Fibroblast of peridontal ligament (primary cell): ENCODE results near the gene TPGS2.
"Not testable (repeated sequence)": the region's sequence is repeated elsewhere in the genome, so short reads cannot be mapped to it uniquely, and the experiment has no call there.

ENCODE experiments used
- DNase-seq: peaks from one replicate; pipeline ENCODE4 v3.0.0-alpha.2; 2010; ENCODE audit errors: extremely low read depth

The TPGS2 gene

GRCh38 chr18:36821681-36822080, 7.1 kb downstream of the TPGS2 start:
- DNase-seq, result no peak

GRCh38 chr18:36819621-36820020, 9.2 kb downstream of the TPGS2 start:
- DNase-seq, result no peak

GRCh38 chr18:36818652-36819051, 10.2 kb downstream of the TPGS2 start:
- DNase-seq, result no peak

- no peak for DNase-seq
Observed at GRCh38 chr18:36817039-36817438, 11.8 kb downstream of the TPGS2 start.

GRCh38 chr18:36816096-36816495, 12.7 kb downstream of the TPGS2 start:
- not testable (repeated sequence) for DNase-seq

GRCh38 chr18:36814994-36815393, 13.8 kb downstream of the TPGS2 start:
- no peak for DNase-seq

- DNase-seq, result no peak
Observed at GRCh38 chr18:36813824-36814223, 15.0 kb downstream of the TPGS2 start.

- no peak for DNase-seq
Observed at GRCh38 chr18:36813101-36813775, 15.6 kb downstream of the TPGS2 start.

GRCh38 chr18:36812678-36813077, 16.1 kb downstream of the TPGS2 start:
- DNase-seq, result peak; percentile 23

- DNase-seq, result peak; percentile 18
Observed at GRCh38 chr18:36811955-36812354, 16.8 kb downstream of the TPGS2 start.

GRCh38 chr18:36811430-36811829, 17.4 kb downstream of the TPGS2 start:
- peak; percentile 76 for DNase-seq

GRCh38 chr18:36809590-36810381, 19.0 kb downstream of the TPGS2 start:
- DNase-seq, result peak; percentile 80

- DNase-seq, result peak; percentile 58
Observed at GRCh38 chr18:36808681-36809080, 20.1 kb downstream of the TPGS2 start.

GRCh38 chr18:36805105-36805504, 23.7 kb downstream of the TPGS2 start:
- DNase-seq, result no peak

- no peak for DNase-seq
Observed at GRCh38 chr18:36798738-36799473, 29.9 kb downstream of the TPGS2 start.

- DNase-seq, result no peak
Observed at GRCh38 chr18:36792634-36793283, 36.0 kb downstream of the TPGS2 start.

- DNase-seq, result peak; percentile 61
Observed at GRCh38 chr18:36786686-36787085, 42.1 kb downstream of the TPGS2 start.

- no peak for DNase-seq
Observed at GRCh38 chr18:36783792-36784191, 45.0 kb downstream of the TPGS2 start.

GRCh38 chr18:36782710-36783109, 46.1 kb downstream of the TPGS2 start:
- DNase-seq, result no peak

GRCh38 chr18:36780748-36781147, 48.1 kb downstream of the TPGS2 start:
- peak; percentile 14 for DNase-seq

GRCh38 chr18:36777566-36777965, 51.2 kb downstream of the TPGS2 start:
- no peak for DNase-seq

- DNase-seq, result no peak
Observed at GRCh38 chr18:36776650-36777049, 52.2 kb downstream of the TPGS2 start.
